Measurements from ENCODE around the gene IRF4. TPM values are rescaled to one million over a fixed set of nuclear protein-coding genes. Genes with fewer than 3 reads are reported as not detected.

The IRF4 gene
- total and polyA plus RNA-seq, 2 experiments from 2014 or later = 1.3 to 1.9 TPM

DNA sequence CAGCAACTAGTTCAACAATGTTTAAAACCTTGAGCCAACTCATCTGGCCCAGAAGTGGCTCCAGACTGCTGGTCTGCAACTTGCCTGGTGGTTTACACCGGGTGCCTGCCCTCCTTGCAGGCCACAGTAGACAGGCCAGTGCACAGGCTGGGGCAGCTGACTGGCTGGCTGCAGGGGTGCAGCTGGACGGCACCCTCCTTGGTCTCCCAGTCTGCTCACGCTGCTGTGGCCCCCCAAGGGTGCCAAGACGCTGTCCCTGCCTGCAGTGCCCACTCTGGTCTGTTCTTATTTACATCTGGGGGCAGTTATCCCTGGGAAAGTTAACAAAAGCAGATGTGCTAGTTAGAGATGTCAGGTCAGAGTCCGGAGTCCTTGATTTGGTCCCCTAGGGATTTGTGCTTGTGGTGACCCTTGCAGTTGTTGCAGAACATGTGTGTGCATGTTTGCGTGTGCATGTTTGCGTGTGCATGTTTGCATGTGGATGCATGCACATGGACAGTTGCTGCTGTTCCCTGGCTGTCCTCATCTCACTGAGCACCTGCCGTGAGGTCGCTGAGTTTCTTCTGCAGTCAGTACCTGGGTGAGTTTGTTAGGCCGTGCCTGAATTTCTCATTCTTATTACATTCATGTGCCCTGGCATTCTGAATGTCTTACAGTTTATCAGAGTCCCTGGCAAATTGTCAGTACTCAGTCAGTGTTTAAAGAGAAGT lies 48.2 kb upstream of the IRF4 start (continued):
- TF ChIP-seq, protein P1, sequence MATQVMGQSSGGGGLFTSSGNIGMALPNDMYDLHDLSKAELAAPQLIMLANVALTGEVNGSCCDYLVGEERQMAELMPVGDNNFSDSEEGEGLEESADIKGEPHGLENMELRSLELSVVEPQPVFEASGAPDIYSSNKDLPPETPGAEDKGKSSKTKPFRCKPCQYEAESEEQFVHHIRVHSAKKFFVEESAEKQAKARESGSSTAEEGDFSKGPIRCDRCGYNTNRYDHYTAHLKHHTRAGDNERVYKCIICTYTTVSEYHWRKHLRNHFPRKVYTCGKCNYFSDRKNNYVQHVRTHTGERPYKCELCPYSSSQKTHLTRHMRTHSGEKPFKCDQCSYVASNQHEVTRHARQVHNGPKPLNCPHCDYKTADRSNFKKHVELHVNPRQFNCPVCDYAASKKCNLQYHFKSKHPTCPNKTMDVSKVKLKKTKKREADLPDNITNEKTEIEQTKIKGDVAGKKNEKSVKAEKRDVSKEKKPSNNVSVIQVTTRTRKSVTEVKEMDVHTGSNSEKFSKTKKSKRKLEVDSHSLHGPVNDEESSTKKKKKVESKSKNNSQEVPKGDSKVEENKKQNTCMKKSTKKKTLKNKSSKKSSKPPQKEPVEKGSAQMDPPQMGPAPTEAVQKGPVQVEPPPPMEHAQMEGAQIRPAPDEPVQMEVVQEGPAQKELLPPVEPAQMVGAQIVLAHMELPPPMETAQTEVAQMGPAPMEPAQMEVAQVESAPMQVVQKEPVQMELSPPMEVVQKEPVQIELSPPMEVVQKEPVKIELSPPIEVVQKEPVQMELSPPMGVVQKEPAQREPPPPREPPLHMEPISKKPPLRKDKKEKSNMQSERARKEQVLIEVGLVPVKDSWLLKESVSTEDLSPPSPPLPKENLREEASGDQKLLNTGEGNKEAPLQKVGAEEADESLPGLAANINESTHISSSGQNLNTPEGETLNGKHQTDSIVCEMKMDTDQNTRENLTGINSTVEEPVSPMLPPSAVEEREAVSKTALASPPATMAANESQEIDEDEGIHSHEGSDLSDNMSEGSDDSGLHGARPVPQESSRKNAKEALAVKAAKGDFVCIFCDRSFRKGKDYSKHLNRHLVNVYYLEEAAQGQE (IDR thresholded peaks at IDR 0.05; ENCODE audit: unreplicated experiment) = no peak
- TF ChIP-seq EZH2phosphoT487 (IDR thresholded peaks at IDR 0.05; ENCODE audit: unreplicated experiment) (no peak), STAT1 (IDR thresholded peaks at IDR 0.05; ENCODE audit: unreplicated experiment) (no peak), ZNF114 (CRISPR knock-in tag; IDR thresholded peaks at IDR 0.05) (no peak), EZH2 (IDR thresholded peaks at IDR 0.05; ENCODE audit: low read depth, unreplicated experiment) (no peak)
- TF ChIP-seq, protein P2, sequence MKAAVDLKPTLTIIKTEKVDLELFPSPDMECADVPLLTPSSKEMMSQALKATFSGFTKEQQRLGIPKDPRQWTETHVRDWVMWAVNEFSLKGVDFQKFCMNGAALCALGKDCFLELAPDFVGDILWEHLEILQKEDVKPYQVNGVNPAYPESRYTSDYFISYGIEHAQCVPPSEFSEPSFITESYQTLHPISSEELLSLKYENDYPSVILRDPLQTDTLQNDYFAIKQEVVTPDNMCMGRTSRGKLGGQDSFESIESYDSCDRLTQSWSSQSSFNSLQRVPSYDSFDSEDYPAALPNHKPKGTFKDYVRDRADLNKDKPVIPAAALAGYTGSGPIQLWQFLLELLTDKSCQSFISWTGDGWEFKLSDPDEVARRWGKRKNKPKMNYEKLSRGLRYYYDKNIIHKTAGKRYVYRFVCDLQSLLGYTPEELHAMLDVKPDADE (IDR thresholded peaks at IDR 0.05) = no peak

DNA sequence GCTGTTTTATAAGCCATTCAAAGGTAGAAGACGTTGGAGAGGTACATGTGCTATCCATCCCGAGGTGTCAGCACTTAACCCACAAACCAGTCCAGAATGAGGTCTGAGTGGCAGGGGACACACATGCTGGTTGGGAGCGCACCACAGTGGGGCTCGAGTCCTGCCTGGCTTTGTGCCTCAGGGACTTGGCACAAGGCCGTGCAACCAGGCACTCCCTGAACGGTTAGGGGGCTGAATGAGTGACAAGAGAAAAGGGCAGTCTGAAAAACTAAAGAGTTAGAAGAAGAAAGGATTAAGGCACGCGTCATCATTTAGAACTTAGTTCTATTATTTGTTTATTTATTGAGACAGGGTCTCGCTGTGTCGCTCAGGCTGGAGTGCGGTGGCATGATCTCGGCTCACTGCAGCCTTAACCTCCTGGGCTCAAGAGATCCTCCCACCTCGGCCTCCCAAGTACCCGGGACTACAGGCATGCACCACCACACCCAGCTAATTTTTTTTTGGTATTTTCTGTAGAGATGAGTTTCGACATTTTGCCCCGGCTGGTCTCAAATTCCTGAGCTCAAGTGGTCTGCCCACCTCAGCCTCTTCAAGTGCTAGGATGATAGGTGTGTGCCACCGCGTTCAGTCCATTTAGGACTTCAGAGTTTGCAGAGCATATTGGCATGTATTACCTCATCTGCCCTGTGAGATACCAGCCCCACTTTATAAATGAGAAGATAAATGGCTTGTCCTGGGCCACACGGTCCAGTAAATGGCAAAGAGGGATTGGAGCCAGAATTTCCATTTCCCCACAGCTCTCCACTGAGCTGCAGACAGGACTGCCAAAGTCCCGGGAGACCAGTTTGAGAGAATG lies 47.4 kb upstream of the IRF4 start:
- Histone ChIP-seq H3K27ac (ENCODE audit: low read depth) (no peak overlapping the region), H3K79me2 (replicated peaks; ENCODE audit: insufficient read depth) (no peaks in the 10 kb centered on the region), H3K4me3 (no peak overlapping the region), H3K36me3 (ENCODE audit: insufficient read depth) (peaks cover 4% of the 10 kb centered on the region), H4K20me1 (replicated peaks; ENCODE audit: insufficient read depth) (no peaks in the 10 kb centered on the region), H3K4me1 (ENCODE audit: insufficient read depth) (no peaks in the 10 kb centered on the region), H3K9me2 (ENCODE audit: insufficient read depth) (no peaks in the 10 kb centered on the region), H3K4me2 (no peak overlapping the region), H3K27me3 (ENCODE audit: insufficient read depth) (no peaks in the 10 kb centered on the region), H2AFZ (no peak overlapping the region), H3F3A (replicated peaks; ENCODE audit: low read depth) (no peaks in the 10 kb centered on the region)
- DNase-seq (ENCODE audit: low spot score) (no peak), ATAC-seq (no peak)
- H3K27me3 Mint-ChIP-seq (ENCODE audit: insufficient read depth, low read depth, poor library complexity) = peaks cover 3% of the 10 kb centered on the region
- H3K9me3 Mint-ChIP-seq = peaks cover 97% of the 10 kb centered on the region
- H3K4me1 Mint-ChIP-seq = no peaks in the 10 kb centered on the region
- no peak overlapping the region for H3K4me3 Mint-ChIP-seq
- peaks cover 35% of the 10 kb centered on the region for H3K36me3 Mint-ChIP-seq (ENCODE audit: low read depth)
- no peak overlapping the region for H3K27ac Mint-ChIP-seq
- no peak for TF ChIP-seq ZNF114 (CRISPR knock-in tag; IDR thresholded peaks at IDR 0.05)
- TF ChIP-seq CREB1 (CRISPR knock-in tag; IDR thresholded peaks at IDR 0.05; ENCODE audit: low read depth) = no peak
- TF ChIP-seq ZNF331 (CRISPR knock-in tag; IDR thresholded peaks at IDR 0.05; ENCODE audit: low read depth) = no peak
- no peak for TF ChIP-seq EZH2 (IDR thresholded peaks at IDR 0.05; ENCODE audit: low read depth, unreplicated experiment)
- TF ChIP-seq JUNB (IDR thresholded peaks at IDR 0.05; ENCODE audit: unreplicated experiment) = no peak
- no peak for TF ChIP-seq POLR2AphosphoS5 (IDR thresholded peaks at IDR 0.05; ENCODE audit: low read depth)
- TF ChIP-seq, protein P1 (IDR thresholded peaks at IDR 0.05; ENCODE audit: unreplicated experiment) = no peak
- TF ChIP-seq EZH2phosphoT487 (IDR thresholded peaks at IDR 0.05; ENCODE audit: unreplicated experiment) = no peak
- TF ChIP-seq STAT1 (IDR thresholded peaks at IDR 0.05; ENCODE audit: unreplicated experiment) = no peak
- TF ChIP-seq, protein P3, sequence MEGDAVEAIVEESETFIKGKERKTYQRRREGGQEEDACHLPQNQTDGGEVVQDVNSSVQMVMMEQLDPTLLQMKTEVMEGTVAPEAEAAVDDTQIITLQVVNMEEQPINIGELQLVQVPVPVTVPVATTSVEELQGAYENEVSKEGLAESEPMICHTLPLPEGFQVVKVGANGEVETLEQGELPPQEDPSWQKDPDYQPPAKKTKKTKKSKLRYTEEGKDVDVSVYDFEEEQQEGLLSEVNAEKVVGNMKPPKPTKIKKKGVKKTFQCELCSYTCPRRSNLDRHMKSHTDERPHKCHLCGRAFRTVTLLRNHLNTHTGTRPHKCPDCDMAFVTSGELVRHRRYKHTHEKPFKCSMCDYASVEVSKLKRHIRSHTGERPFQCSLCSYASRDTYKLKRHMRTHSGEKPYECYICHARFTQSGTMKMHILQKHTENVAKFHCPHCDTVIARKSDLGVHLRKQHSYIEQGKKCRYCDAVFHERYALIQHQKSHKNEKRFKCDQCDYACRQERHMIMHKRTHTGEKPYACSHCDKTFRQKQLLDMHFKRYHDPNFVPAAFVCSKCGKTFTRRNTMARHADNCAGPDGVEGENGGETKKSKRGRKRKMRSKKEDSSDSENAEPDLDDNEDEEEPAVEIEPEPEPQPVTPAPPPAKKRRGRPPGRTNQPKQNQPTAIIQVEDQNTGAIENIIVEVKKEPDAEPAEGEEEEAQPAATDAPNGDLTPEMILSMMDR (conservative IDR thresholded peaks at IDR 0.05; ENCODE audit: low read depth in 2 of 2) = no peak
- TF ChIP-seq, protein P2 (IDR thresholded peaks at IDR 0.05) = no peak

Measured in GM23338 (cell line).